B cell (primary cell): ENCODE results near the gene LRRC8B. TPM values are rescaled to one million over a fixed set of nuclear protein-coding genes. Genes with fewer than 3 reads are reported as not detected.

Experiments used
- ATAC-seq: fragments of 200-7000 bp; cut with Tn5 transposase; one replicate; pipeline ENCODE4 v1.10.0; 2021; ENCODE audit warnings: low read depth, mild to moderate bottlenecking, moderate number of reproducible peaks, moderate library complexity
- CTCF ChIA-PET: fragments of 350-600 bp; sonication (Branson Sonifier 250); formaldehyde crosslinking; loops from one replicate; lab custom pipeline; 2021; ENCODE audit warnings: antibody characterized with exemption, inconsistent platforms; lab: Charles Lee
- POLR2A ChIA-PET: fragments of 350-600 bp; sonication (Branson Sonifier 250); formaldehyde crosslinking; loops from one replicate; lab custom pipeline; 2021; ENCODE audit warnings: antibody characterized with exemption; lab: Charles Lee
- DNase-seq: peaks from one replicate; pipeline ENCODE4 v3.0.0; 2013
- H2AFZ ChIP-seq: 2 replicates; pipeline ENCODE4 v1.6.1; 2012; ENCODE audit warnings: mild to moderate bottlenecking, low read depth, low read length; ENCODE audit not compliant: insufficient read depth, poor library complexity, severe bottlenecking
- H3K27ac ChIP-seq, 2 donors: 1 replicate in 1 of 2; 2 replicates in 1 of 2; pipeline ENCODE4 v1.5.1; 2012 to 2013; ENCODE audit warnings: low read length in 2 of 2, mild to moderate bottlenecking in 2 of 2, moderate library complexity in 1 of 2
- H3K27me3 ChIP-seq, 4 experiments: fragments of 200-600 bp in 1 of 4; sonication (generic) in 1 of 4; replicated peaks in 1 of 4; 1 replicate in 2 of 4; 2 replicates in 2 of 4; pipeline versions ENCODE4 v1.6.1 to v1.7.0; 2013 to 2016; ENCODE audit warnings: low read length in 3 of 4, mild to moderate bottlenecking in 2 of 4, mixed read lengths in 1 of 4, moderate library complexity in 1 of 4; ENCODE audit not compliant: insufficient read depth in 4 of 4, control insufficient read depth in 3 of 4; ENCODE audit errors: control extremely low read depth in 1 of 4
- H3K36me3 ChIP-seq, 2 experiments: replicated peaks in 1 of 2; 1 replicate in 1 of 2; 2 replicates in 1 of 2; pipeline versions ENCODE4 v1.6.1 to v1.7.1; 2013; ENCODE audit warnings: low read length in 1 of 2; ENCODE audit not compliant: insufficient read depth in 2 of 2, control insufficient read depth in 1 of 2; ENCODE audit errors: control extremely low read depth in 1 of 2, extremely low read depth in 1 of 2
- H3K4me1 ChIP-seq, 2 donors: fragments of 200-600 bp in 1 of 2; sonication (generic) in 1 of 2; 1 replicate in 1 of 2; 2 replicates in 1 of 2; pipeline versions ENCODE4 v1.5.1 to v1.6.1; 2013 to 2017; ENCODE audit warnings: low read length in 2 of 2; ENCODE audit not compliant: control insufficient read depth in 2 of 2, insufficient read depth in 2 of 2
- H3K4me2 ChIP-seq: replicated peaks from 2 replicates; pipeline ENCODE3; 2012; ENCODE audit warnings: mild to moderate bottlenecking, low read depth, low read length; ENCODE audit not compliant: poor library complexity, severe bottlenecking
- H3K4me3 ChIP-seq, 5 experiments: fragments of 200-600 bp in 1 of 5; sonication (generic) in 1 of 5; 1 replicate in 3 of 5; 2 replicates in 2 of 5; pipeline versions ENCODE4 v1.5.1 to v1.7.0; 2011 to 2016; ENCODE audit warnings: low read length in 4 of 5, mild to moderate bottlenecking in 4 of 5, low read depth in 2 of 5, control low read depth in 1 of 5, moderate library complexity in 1 of 5; ENCODE audit not compliant: insufficient read depth in 1 of 5; ENCODE audit errors: control extremely low read depth in 1 of 5, extremely low read depth in 1 of 5
- H3K79me2 ChIP-seq: fragments of 200-600 bp; sonication (generic); one replicate; pipeline ENCODE4 v1.6.0; 2016; ENCODE audit warnings: low read length; ENCODE audit not compliant: control insufficient read depth, insufficient read depth
- H3K9ac ChIP-seq: fragments of 200-600 bp; sonication (generic); 2 replicates; pipeline ENCODE4 v1.6.1; 2017; ENCODE audit warnings: mild to moderate bottlenecking, low read length, moderate library complexity
- H3K9me3 ChIP-seq, 3 donors: one replicate each; pipeline versions ENCODE4 v1.6.1 to v1.7.1; 2013; ENCODE audit warnings: low read length in 2 of 3; ENCODE audit not compliant: control insufficient read depth in 2 of 3, insufficient read depth in 1 of 3; ENCODE audit errors: control extremely low read depth in 1 of 3
- H4K20me1 ChIP-seq: 2 replicates; pipeline ENCODE4 v1.6.0; 2012; ENCODE audit warnings: mild to moderate bottlenecking, low read length; ENCODE audit not compliant: insufficient read depth, control insufficient read depth, poor library complexity, severe bottlenecking
- H3K27ac Mint-ChIP-seq: one replicate; pipeline ENCODE4 v1.8.0; 2021; ENCODE audit warnings: mixed read lengths
- H3K27me3 Mint-ChIP-seq: one replicate; pipeline ENCODE4 v1.8.0; 2021; ENCODE audit warnings: mixed read lengths
- H3K4me1 Mint-ChIP-seq: one replicate; pipeline ENCODE4 v1.8.0; 2021; ENCODE audit warnings: mixed read lengths
- H3K4me3 Mint-ChIP-seq: one replicate; pipeline ENCODE4 v1.8.0; 2021; ENCODE audit warnings: mixed read lengths
- H3K9me3 Mint-ChIP-seq: one replicate; pipeline ENCODE4 v1.8.0; 2022; ENCODE audit warnings: mixed read lengths; ENCODE audit not compliant: insufficient read depth
- CTCF ChIP-seq: fragments of 200-600 bp; IDR thresholded peaks from one replicate; pipeline ENCODE4 v1.8.0; 2022; ENCODE audit warnings: antibody characterized with exemption, mild to moderate bottlenecking
- EZH2 ChIP-seq: IDR thresholded peaks from 2 replicates; pipeline ENCODE4 v1.6.1; 2012; ENCODE audit warnings: borderline replicate concordance, low read depth, mild to moderate bottlenecking, moderate library complexity, low read length; ENCODE audit not compliant: insufficient read depth, poor library complexity, severe bottlenecking
- WGBS: methylation state at CpG from one replicate; pipeline ENCODE4 v1.1.5; 2013; ENCODE audit warnings: missing lambda C conversion rate; ENCODE audit not compliant: insufficient coverage; 5-methylcytosine and 5-hydroxymethylcytosine counted together
- intact Hi-C: fragments of 100-400 bp; cut with micrococcal nuclease; formaldehyde crosslinking; loops from one replicate; pipeline ENCODE4 v1.10.0; 2022
- polyA plus RNA-seq: library from polyadenylated mRNA; depleted of rRNA; stranded (reverse); fragments of >200 nt; gene quantifications from 2 replicates; pipeline ENCODE4 v1.2.3, GENCODE V29; 2012
- total RNA-seq, 2 donors: library from RNA; stranded (reverse); fragments of 120-200 nt in 1 of 2; gene quantifications; 1 replicate in 1 of 2; 2 replicates in 1 of 2; pipeline versions ENCODE4 v1.2.3 to v1.2.4, GENCODE V29; 2013 to 2022

LRRC8B gene
- total and polyA plus RNA-seq, 2 donors (not counting 1 experiment from before 2014, with no cell fraction given): 2.2 to 9.9 TPM

GRCh38 chr1:89536555-89537341 is 12.1 kb downstream of the LRRC8B start:
- ATAC-seq (no peak), DNase-seq (no peak)
- H3K79me2 ChIP-seq: peaks cover 66% of the 10 kb centered on the region
- no peak overlapping the region for H3K27ac ChIP-seq
- H4K20me1 ChIP-seq: peaks cover 14% of the 10 kb centered on the region
- TF ChIP-seq CTCF: no peak
- no peak for TF ChIP-seq EZH2
- no peak overlapping the region for H3K9ac ChIP-seq
- ChIA-PET POLR2A (no interaction called here), CTCF (no interaction called here)
- H2AFZ ChIP-seq: no peak overlapping the region
- WGBS: 100% methylated on average over 2 of the region's 5 CpGs
- no peaks in the 10 kb centered on the region for H3K36me3 ChIP-seq
- no peak overlapping the region for H3K4me3 Mint-ChIP-seq
- H3K9me3 ChIP-seq: no peaks in the 10 kb centered on the region
- intact Hi-C loops: no loop called here
- H3K9me3 Mint-ChIP-seq: no peaks in the 10 kb centered on the region
- no peaks in the 10 kb centered on the region for H3K4me1 ChIP-seq
- no peak overlapping the region for H3K4me3 ChIP-seq
- H3K27ac Mint-ChIP-seq: no peak overlapping the region
- H3K27me3 Mint-ChIP-seq: no peaks in the 10 kb centered on the region
- no peaks in the 10 kb centered on the region for H3K27me3 ChIP-seq
- peaks cover 14% of the 10 kb centered on the region for H3K4me1 Mint-ChIP-seq
- no peak overlapping the region for H3K4me2 ChIP-seq

- H3K9ac ChIP-seq: no peak overlapping the region
- H3K9me3 ChIP-seq: no peaks in the 10 kb centered on the region
- no peak overlapping the region for H3K4me2 ChIP-seq
- intact Hi-C loops: no loop called here
- ChIA-PET CTCF (no interaction called here), POLR2A (no interaction called here)
- H4K20me1 ChIP-seq: peaks cover 13% of the 10 kb centered on the region
- Mint-ChIP-seq H3K27ac (no peak overlapping the region), H3K4me3 (no peak overlapping the region), H3K4me1 (peaks cover 10% of the 10 kb centered on the region), H3K27me3 (no peaks in the 10 kb centered on the region), H3K9me3 (no peaks in the 10 kb centered on the region)
- H2AFZ ChIP-seq: no peak overlapping the region
- no peak for DNase-seq
- WGBS: no CpG with 5 or more reads among the region's 2 CpGs
- H3K27ac ChIP-seq: no peak overlapping the region
- no peaks in the 10 kb centered on the region for H3K36me3 ChIP-seq
- no peaks in the 10 kb centered on the region for H3K27me3 ChIP-seq
- H3K4me1 ChIP-seq: no peaks in the 10 kb centered on the region
- no peak for ATAC-seq
- H3K4me3 ChIP-seq: no peak overlapping the region
- TF ChIP-seq EZH2: no peak
- no peak for TF ChIP-seq CTCF
- H3K79me2 ChIP-seq: peaks cover 63% of the 10 kb centered on the region
Measured at GRCh38 chr1:89538361-89538760, 13.7 kb downstream of the LRRC8B start.
